HG02938 (cell line): ENCODE data around the gene C17orf107.

ENCODE experiments used
- ATAC-seq: cut with Tn5 transposase; IDR thresholded peaks from one replicate; pipeline ENCODE4 v1.9.1; 2021; ENCODE audit warnings: mild to moderate bottlenecking, moderate library complexity; ENCODE audit not compliant: unreplicated experiment

Gene C17orf107

DNA sequence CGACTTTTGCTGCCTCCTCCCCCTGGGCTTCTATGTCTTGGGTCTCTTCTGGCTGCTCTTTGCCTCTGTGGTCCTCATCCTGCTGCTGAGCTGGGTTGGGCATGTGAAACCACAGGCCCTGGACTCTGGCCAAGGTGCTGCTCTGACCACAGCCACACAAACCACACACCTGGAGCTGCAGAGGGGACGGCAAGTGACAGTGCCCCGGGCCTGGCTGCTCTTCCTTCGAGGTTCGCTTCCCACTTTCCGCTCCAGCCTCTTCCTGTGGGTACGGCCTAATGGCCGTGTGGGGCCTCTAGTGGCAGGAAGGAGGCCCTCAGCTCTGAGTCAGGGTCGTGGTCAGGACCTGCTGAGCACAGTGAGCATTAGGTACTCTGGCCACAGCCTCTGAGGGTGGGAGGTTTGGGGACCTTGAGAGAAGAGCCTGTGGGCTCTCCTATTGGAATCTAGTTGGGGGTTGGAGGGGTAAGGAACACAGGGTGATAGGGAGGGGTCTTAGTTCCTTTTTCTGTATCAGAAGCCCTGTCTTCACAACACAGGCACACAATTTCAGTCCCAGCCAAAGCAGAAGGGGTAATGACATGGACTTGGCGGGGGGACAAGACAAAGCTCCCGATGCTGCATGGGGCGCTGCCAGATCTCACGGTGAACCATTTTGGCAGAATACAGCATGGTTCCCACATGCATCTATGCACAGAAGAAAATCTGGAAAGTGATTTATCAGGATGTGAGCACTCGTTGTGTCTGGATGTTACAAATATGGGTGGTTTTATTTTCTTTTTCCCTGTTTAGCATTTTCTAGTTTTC lies 35.0 kb downstream of the C17orf107 start:
- ATAC-seq: no peak

- no peak for ATAC-seq
Observed at GRCh38 chr17:4935650-4936049, 36.3 kb downstream of the C17orf107 start.

DNA sequence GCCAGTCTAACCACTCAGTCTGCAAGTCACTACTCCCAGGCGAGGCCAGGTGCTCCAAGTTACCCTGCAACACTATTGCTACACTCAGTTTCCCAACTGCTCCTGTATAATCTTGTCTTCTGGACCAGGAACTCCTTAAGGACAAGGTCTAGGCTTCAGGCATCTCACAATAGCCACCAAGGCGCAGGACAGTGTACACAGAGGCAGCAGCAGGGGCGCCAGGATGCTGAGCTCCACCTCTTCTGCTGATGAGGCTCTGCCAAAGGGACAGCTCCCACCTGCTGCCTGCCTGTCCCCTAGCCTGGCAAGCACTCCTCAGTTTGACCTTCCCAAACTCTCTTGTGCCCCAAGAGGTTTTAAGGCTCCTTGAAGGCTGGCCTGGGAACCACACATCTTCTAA lies 37.1 kb downstream of the C17orf107 start:
- ATAC-seq: no peak

DNA sequence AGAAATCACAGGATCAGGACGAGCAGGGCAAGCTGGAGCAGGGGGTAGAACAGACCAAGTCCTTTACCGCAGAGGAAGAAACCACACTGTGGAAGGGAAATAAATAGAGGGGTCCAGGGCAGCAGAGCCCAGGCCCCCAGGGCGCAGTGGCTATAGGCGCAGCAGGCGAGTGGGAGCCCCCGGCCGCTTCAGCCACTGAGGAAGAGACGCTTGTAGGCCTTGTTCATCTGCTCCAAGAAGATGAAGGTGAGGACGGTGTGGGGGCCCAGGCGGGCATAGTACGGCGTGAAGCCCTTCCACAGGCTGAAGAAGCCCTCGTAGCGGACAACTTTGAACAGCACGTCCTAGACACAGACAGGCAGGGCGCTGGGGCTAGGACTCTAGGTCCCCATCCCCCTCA lies 38.2 kb downstream of the C17orf107 start:
- no peak for ATAC-seq

GRCh38 chr17:4938069-4938491 lies 38.7 kb downstream of the C17orf107 start:
- no peak for ATAC-seq

GRCh38 chr17:4938688-4939545 lies 39.6 kb downstream of the C17orf107 start:
- no peak for ATAC-seq

GRCh38 chr17:4939546-4939795 lies 40.1 kb downstream of the C17orf107 start:
- ATAC-seq: no peak

GRCh38 chr17:4939796-4940554 lies 40.6 kb downstream of the C17orf107 start, which contains the start of the genes RNF167 and SLC25A11:
Gene RNF167, plus strand, starts transcription at chr17:4940268. Its CDS starts 642 bp downstream, at chr17:4940910.
Gene SLC25A11, minus strand, starts transcription at chr17:4940046. Its CDS starts 136 bp downstream, at chr17:4939910.
- ATAC-seq: peak; percentile 80

DNA sequence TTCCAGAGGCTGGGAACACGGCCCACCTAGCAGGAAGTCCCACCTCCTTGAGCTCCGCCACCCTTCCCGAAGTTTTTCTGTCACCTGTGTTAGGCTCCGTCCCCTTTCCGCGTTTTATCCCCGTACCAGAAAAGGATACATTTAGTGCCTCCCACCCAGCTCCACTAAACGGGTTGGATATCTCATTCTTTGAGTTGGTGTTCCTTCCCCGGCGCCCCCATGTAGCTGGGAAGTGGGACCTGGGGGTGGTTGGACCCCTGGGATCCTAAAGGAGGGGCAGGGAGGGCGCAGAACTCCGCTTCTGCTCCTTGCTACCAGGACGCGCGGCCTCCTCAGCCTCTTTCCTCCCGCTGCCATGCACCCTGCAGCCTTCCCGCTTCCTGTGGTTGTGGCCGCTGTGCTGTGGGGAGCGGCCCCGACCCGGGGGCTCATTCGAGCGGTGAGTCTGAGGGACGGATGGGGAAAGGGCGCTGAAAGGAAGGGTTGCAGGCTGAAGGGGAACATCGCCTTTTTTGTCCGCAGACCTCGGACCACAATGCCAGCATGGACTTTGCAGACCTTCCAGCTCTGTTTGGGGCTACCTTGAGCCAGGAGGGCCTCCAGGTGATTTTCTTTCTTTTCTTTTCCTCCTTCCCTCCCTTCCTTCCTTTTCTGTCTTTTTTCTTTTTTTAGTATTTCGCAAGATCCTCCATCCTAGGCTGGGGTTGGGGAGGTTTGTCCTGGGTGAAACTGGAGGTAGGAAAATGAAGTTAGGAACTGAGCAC lies 41.4 kb downstream of the C17orf107 start:
- no peak for ATAC-seq

GRCh38 chr17:4941319-4941610 lies 41.9 kb downstream of the C17orf107 start:
- no peak for ATAC-seq

- no peak for ATAC-seq
Observed at GRCh38 chr17:4942760-4943508, 43.6 kb downstream of the C17orf107 start.

DNA sequence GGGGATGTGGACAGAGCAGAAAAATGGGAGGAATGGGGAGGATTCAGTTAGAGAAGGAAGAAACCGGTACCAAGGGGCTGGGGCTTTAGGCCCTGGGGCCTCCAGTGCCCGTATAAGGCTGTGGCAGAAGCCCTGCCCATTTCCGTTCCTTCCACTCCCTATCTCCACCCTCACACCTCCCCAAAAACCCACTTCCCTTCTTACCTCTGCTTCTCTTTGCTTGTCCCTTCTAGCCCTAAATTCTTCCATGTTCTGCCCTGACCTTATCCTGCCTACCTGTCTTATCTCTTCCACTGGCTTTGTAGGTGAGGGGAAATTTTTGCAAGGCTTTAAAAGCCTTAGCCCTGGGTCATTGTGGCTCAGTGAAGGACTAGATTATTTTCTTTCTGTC lies 44.8 kb downstream of the C17orf107 start:
- no peak for ATAC-seq

GRCh38 chr17:4944554-4945175 lies 45.3 kb downstream of the C17orf107 start:
- no peak for ATAC-seq

DNA sequence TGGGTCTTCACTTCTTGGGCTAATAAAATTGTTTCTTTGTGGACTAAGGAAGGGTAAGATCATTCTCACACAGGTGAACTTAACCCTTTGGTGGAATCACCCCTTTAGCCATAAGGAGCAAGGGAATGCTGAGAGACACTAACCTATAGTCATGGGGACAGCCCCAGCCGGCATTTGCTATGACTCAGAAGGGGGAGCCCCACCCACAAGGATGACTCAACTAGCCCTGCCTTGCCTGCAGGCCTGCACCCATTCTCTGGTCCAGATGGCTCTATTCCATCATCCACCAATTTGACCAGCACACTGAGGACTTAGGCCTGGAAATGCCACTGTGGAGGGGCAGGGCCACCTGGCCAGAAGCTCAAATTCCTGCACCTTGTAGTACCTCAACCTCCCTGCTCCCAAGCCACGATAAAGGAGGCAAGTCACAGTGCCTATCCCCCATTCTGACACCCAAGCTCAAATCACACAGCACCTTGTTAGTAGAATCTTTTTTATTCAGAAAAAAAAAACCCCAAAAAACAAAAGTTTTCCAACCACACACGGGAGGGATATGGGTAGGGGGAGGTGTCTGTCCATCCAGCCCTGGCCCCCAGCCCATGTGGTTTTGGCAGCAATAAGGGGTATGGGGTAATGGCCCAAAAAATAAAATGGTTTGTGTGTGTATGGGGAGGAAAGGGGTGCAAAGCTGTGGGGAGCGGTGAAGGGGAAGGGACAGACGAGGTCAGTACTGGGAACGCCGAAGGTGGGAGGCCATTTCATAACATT lies 46.0 kb downstream of the C17orf107 start:
- ATAC-seq: no peak

- ATAC-seq: no peak
Observed at GRCh38 chr17:4945944-4946280, 46.6 kb downstream of the C17orf107 start.

GRCh38 chr17:4946312-4946976 lies 47.1 kb downstream of the C17orf107 start:
- ATAC-seq: no peak

DNA sequence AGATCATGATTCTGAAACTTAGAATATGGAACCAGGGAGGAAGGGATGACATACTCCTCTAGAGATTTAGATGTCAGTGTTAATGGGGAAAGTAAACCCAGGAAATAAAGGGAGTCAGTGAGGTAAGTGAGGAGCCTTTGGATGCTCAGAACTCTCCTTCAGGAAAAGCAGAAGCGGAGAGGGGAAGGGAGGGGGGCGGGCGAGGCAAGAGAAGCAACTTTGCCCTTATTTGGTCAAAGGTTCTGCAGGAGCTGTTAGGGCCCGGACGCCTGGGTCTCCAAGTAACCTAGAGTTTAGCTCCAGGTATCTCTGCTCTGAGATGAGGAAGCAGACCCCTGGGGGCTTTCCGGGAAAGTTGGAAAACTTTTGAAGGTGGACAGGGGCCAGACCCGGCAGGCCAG lies 47.7 kb downstream of the C17orf107 start:
- no peak for ATAC-seq

GRCh38 chr17:4947411-4948165 lies 48.3 kb downstream of the C17orf107 start:
- ATAC-seq: no peak
